ENCODE data around the gene PDCL2. TPM values are rescaled to one million over a fixed set of nuclear protein-coding genes. Genes with fewer than 3 reads are reported as not detected.

Gene PDCL2
- total and polyA plus RNA-seq, 12 donors: not detected

DNA sequence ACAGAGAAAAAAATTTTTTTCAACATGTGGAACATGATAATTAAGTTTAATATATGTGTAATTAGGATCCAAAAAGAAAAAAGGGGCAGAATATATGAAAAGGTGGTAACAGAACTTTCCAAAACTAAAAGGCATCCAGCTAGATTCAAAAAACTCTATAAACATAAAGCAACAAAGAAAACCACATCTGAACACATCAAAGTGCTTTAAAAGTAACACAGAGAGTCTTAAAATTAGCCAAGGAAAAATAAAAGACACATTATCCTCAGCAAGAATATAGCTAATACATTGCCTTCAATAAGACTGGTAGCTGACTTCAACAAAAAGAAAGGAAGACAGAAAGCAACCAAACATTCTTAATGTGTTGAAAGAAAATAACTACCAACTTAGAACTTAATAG is 53.5 kb downstream of the PDCL2 start:
- Histone ChIP-seq H3K9me3 (peaks cover 0 to 19% (median 2%) of the 10 kb centered on the region in 11 donors), H3K27me3 (no peaks in the 10 kb centered on the region), H3K27ac (no peak overlapping the region), H3K36me3 (peaks cover 0 to 4% (median 0%) of the 10 kb centered on the region in 9 donors), H3K4me1 (peaks cover 0 to 17% (median 0%) of the 10 kb centered on the region in 9 donors), H3K4me3 (no peak overlapping the region)
- DNase-seq: no peak
- TF ChIP-seq, protein P1, sequence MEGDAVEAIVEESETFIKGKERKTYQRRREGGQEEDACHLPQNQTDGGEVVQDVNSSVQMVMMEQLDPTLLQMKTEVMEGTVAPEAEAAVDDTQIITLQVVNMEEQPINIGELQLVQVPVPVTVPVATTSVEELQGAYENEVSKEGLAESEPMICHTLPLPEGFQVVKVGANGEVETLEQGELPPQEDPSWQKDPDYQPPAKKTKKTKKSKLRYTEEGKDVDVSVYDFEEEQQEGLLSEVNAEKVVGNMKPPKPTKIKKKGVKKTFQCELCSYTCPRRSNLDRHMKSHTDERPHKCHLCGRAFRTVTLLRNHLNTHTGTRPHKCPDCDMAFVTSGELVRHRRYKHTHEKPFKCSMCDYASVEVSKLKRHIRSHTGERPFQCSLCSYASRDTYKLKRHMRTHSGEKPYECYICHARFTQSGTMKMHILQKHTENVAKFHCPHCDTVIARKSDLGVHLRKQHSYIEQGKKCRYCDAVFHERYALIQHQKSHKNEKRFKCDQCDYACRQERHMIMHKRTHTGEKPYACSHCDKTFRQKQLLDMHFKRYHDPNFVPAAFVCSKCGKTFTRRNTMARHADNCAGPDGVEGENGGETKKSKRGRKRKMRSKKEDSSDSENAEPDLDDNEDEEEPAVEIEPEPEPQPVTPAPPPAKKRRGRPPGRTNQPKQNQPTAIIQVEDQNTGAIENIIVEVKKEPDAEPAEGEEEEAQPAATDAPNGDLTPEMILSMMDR (IDR thresholded peaks at IDR 0.05): no peak
- intact Hi-C loops (cut with DNase I): no loop called here
- no peak for ATAC-seq

DNA sequence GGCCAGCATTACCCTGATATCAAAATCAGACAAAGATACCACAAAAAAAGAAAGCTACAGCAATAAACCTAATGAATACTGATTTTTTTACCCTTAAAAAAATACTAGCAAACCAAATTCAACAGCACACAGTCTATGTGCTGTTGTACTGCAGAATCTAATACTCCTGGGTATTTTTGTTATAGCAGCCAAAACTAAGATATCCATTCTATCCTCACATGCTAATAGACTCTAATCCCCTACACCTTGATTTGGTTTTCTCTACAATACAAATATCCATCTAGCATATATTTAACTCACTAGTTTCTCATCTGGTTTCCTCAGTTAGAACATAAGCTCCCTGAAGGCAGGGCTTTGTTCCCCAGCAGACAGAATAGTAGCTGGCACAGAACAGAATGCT is 57.7 kb downstream of the PDCL2 start:
- Histone ChIP-seq H3K9me3 (peaks cover 0 to 54% (median 12%) of the 10 kb centered on the region in 11 donors), H3K36me3 (peaks cover 0 to 6% (median 0%) of the 10 kb centered on the region in 9 donors), H3K4me1 (no peaks in the 10 kb centered on the region), H3K4me3 (no peak overlapping the region), H3K27ac (no peak overlapping the region), H3K27me3 (no peaks in the 10 kb centered on the region)
- ATAC-seq (no peak), DNase-seq (no peak)
- intact Hi-C loops (cut with DNase I): no loop called here
- TF ChIP-seq, protein P1 (IDR thresholded peaks at IDR 0.05): no peak

DNA sequence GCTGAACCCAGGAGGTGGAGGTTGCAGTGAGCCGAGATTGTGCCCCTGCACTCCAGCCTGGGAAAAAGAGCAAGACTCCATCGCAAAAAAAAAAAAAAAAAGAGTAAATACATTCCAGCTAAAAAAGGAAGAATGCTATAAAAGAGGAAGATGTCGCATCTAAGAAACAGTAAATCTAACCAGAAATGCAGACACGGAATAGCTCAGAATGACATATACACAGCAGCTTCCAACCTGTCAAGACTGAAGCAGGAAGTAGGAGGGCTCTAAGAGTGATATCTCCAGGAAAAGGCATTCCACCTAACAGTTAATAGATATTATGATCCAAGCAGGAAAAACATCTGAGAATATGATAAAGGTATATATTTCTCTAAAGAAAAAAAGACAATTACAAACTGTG is 61.4 kb downstream of the PDCL2 start:
- no peak for DNase-seq
- Histone ChIP-seq H3K4me3 (no peak overlapping the region), H3K9me3 (peaks cover 0 to 48% (median 12%) of the 10 kb centered on the region in 11 donors), H3K27me3 (no peaks in the 10 kb centered on the region), H3K36me3 (peaks cover 0 to 6% (median 0%) of the 10 kb centered on the region in 9 donors), H3K4me1 (no peaks in the 10 kb centered on the region), H3K27ac (no peak overlapping the region)
- intact Hi-C loops (cut with DNase I): no loop called here
- no peak for ATAC-seq
- WGBS, 2 donors: 87 to 95% methylated on average over 4 of the region's 4 CpGs
- TF ChIP-seq, protein P1 (IDR thresholded peaks at IDR 0.05): no peak

DNA sequence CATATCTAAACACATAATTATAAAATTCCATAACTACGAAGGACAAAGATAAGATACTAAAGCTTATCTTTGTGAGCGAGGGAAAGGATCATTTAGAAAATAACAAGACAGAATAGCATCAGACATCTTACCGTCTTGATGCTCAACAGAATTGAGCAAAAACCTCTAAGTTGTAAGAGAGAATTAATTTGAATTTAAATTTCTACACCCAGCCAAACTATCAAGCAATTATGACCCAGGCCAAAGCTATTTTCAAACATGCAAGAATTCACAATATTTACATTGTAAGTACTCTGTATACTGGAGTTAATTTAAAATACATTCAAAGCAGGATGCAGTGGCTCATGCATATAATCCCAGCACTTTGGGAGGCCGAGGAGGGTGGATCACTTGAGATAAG is 61.9 kb downstream of the PDCL2 start:
- DNase-seq (no peak), ATAC-seq (no peak)
- TF ChIP-seq, protein P1 (IDR thresholded peaks at IDR 0.05): no peak
- H3K27ac ChIP-seq: no peak overlapping the region
- WGBS, 2 donors: 77 to 78% methylated on average over 4 of the region's 4 CpGs
- intact Hi-C loops (cut with DNase I): no loop called here
- H3K36me3 ChIP-seq: peaks cover 0 to 6% (median 0%) of the 10 kb centered on the region in 9 donors
- H3K9me3 ChIP-seq: peaks cover 0 to 48% (median 12%) of the 10 kb centered on the region in 11 donors
- no peak overlapping the region for H3K4me3 ChIP-seq
- H3K27me3 ChIP-seq: no peaks in the 10 kb centered on the region
- no peaks in the 10 kb centered on the region for H3K4me1 ChIP-seq
